ENCODE data around the gene PPP1R12C.

The PPP1R12C gene

DNA sequence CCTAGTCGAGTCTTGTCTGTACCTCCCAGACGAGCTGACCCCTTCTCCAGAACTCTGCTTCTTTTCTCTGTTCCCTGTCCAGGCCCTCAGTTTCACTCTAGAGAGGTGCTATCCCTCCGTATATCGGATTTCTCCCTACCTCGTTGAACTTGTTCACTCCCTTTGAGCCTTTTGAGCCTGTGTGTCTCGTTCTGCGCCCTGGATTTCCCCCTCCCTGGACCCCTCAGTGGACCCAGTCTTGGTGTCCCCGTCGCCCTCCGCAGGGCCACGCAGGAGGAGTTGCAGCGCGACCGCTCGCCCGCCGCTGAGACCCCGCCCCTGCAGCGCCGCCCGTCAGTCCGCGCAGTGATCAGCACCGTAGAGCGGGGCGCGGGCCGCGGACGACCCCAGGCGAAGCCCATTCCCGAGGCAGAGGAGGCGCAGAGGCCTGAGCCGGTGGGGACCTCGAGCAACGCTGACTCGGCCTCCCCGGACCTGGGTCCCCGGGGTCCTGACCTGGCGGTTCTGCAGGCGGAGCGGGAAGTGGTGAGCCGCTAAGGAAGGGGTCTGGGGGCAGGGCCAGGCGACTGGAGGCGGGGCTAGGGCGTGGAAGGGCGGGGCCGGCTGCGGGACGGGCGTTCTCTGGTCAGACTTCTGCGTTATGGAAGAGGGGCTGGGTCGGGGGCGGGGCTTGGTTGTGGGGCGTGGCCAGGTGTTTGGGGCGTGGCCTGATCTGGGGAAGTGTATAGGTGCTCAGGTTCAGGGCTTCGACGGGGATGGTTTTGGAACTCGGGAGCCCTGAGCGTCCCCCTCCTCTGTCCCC lies 36.3 kb downstream of the PPP1R12C start (continued):
- TF ChIP-seq, protein P1, sequence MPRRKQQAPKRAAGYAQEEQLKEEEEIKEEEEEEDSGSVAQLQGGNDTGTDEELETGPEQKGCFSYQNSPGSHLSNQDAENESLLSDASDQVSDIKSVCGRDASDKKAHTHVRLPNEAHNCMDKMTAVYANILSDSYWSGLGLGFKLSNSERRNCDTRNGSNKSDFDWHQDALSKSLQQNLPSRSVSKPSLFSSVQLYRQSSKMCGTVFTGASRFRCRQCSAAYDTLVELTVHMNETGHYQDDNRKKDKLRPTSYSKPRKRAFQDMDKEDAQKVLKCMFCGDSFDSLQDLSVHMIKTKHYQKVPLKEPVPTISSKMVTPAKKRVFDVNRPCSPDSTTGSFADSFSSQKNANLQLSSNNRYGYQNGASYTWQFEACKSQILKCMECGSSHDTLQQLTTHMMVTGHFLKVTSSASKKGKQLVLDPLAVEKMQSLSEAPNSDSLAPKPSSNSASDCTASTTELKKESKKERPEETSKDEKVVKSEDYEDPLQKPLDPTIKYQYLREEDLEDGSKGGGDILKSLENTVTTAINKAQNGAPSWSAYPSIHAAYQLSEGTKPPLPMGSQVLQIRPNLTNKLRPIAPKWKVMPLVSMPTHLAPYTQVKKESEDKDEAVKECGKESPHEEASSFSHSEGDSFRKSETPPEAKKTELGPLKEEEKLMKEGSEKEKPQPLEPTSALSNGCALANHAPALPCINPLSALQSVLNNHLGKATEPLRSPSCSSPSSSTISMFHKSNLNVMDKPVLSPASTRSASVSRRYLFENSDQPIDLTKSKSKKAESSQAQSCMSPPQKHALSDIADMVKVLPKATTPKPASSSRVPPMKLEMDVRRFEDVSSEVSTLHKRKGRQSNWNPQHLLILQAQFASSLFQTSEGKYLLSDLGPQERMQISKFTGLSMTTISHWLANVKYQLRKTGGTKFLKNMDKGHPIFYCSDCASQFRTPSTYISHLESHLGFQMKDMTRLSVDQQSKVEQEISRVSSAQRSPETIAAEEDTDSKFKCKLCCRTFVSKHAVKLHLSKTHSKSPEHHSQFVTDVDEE (CRISPR knock-in tag; IDR thresholded peaks at IDR 0.05): no peak
- TF ChIP-seq TOX (CRISPR knock-in tag; IDR thresholded peaks at IDR 0.05; ENCODE audit: borderline replicate concordance): no peak

DNA sequence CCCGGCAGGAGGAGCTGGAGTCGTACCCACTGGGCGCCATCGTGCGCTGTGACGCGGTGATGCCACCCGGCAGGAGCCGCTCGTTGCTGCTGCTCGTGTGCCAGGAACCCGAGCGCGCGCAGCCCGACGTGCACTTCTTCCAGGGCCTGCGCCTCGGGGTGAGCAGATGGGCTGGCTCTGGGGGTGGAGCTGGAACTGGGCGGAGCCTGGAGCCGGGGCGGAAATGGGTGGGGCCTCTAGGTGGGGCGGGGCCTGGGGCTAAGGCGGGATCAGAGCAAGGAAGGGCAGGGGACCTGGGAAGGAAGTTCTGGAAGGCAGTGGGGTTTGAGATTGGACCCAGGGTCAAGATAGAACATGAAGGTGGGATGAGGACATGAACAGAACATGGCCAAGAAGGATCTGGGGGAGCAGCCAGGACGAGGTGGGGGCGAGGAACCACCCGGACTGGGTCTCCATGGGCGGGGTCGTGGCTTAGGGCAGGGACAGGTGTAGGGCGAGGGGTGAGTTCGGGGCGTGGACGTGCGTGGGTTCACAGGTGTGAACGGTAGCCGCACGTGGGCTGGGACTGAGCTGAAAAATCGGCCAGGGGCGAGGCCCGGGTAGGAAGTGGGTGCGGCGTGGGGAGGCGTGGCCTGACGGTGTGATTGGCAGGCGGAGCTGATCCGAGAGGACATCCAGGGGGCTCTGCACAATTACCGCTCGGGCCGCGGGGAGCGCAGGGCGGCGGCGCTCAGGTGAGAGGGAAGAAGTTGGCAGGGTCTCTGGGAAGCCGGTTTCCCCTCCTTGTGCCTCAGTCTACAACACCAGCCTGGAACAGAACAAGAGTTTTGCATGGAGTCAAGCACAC lies 37.1 kb downstream of the PPP1R12C start:
- peak; percentile 83 for ATAC-seq
- TF ChIP-seq SNAI2 (CRISPR knock-in tag; IDR thresholded peaks at IDR 0.05): no peak
- no peak for TF ChIP-seq ZFP30 (CRISPR knock-in tag; IDR thresholded peaks at IDR 0.05)
- no peak for TF ChIP-seq ISL1 (CRISPR knock-in tag; IDR thresholded peaks at IDR 0.05)
- TF ChIP-seq ZC3H10 (CRISPR knock-in tag; IDR thresholded peaks at IDR 0.05): no peak
- TF ChIP-seq OSR1 (CRISPR knock-in tag; IDR thresholded peaks at IDR 0.05): no peak
- TF ChIP-seq CSDC2 (CRISPR knock-in tag; IDR thresholded peaks at IDR 0.05): no peak
- no peak for TF ChIP-seq PPARA (CRISPR knock-in tag; IDR thresholded peaks at IDR 0.05; ENCODE audit: borderline replicate concordance)
- TF ChIP-seq TOX (CRISPR knock-in tag; IDR thresholded peaks at IDR 0.05; ENCODE audit: borderline replicate concordance): no peak
- no peak for TF ChIP-seq ARNTL (CRISPR knock-in tag; IDR thresholded peaks at IDR 0.05; ENCODE audit: borderline replicate concordance, low read depth)
- no peak for TF ChIP-seq ZNF70 (CRISPR knock-in tag; IDR thresholded peaks at IDR 0.05)
- TF ChIP-seq GLIS3 (CRISPR knock-in tag; IDR thresholded peaks at IDR 0.05): no peak
- TF ChIP-seq, protein P2, sequence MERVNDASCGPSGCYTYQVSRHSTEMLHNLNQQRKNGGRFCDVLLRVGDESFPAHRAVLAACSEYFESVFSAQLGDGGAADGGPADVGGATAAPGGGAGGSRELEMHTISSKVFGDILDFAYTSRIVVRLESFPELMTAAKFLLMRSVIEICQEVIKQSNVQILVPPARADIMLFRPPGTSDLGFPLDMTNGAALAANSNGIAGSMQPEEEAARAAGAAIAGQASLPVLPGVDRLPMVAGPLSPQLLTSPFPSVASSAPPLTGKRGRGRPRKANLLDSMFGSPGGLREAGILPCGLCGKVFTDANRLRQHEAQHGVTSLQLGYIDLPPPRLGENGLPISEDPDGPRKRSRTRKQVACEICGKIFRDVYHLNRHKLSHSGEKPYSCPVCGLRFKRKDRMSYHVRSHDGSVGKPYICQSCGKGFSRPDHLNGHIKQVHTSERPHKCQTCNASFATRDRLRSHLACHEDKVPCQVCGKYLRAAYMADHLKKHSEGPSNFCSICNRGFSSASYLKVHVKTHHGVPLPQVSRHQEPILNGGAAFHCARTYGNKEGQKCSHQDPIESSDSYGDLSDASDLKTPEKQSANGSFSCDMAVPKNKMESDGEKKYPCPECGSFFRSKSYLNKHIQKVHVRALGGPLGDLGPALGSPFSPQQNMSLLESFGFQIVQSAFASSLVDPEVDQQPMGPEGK (CRISPR knock-in tag; IDR thresholded peaks at IDR 0.05; ENCODE audit: borderline replicate concordance): no peak
- no peak for TF ChIP-seq TCF4 (CRISPR knock-in tag; IDR thresholded peaks at IDR 0.05; ENCODE audit: borderline replicate concordance)

DNA sequence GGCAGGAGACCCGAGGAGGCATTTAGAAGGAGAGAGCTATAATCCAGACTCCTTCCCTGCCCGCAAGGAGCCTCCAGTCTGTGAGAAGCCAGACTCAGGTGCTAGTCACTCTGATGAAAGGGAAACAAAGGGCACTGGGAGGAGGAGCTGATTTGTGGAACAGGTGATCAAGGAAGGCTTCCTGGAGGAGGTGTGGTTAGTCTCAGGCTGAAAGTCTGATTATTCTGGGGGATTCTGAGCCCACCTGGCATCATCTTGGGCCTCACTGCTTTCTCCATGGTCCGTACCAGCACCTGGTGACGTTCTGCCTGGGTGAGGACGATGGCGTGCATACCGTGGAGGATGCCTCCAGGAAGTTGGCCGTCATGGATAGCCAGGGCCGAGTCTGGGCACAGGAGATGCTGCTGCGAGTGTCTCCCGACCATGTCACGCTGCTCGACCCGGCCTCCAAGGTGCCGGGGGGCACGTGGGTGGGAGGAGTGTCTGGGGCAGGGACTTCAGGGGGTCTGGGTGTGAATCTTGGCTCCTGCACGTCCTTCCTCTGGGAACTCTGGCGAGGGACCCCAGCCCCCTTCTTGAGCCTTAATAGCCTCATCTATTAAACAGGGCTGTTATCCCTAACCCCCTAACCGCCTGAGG lies 37.9 kb downstream of the PPP1R12C start:
- no peak for ATAC-seq
- TF ChIP-seq, protein P3, sequence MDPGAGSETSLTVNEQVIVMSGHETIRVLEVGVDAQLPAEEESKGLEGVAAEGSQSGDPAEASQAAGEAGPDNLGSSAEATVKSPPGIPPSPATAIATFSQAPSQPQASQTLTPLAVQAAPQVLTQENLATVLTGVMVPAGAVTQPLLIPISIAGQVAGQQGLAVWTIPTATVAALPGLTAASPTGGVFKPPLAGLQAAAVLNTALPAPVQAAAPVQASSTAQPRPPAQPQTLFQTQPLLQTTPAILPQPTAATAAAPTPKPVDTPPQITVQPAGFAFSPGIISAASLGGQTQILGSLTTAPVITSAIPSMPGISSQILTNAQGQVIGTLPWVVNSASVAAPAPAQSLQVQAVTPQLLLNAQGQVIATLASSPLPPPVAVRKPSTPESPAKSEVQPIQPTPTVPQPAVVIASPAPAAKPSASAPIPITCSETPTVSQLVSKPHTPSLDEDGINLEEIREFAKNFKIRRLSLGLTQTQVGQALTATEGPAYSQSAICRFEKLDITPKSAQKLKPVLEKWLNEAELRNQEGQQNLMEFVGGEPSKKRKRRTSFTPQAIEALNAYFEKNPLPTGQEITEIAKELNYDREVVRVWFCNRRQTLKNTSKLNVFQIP (CRISPR knock-in tag; IDR thresholded peaks at IDR 0.05; ENCODE audit: borderline replicate concordance, low read depth): no peak
- TF ChIP-seq TOX (CRISPR knock-in tag; IDR thresholded peaks at IDR 0.05; ENCODE audit: borderline replicate concordance): no peak
- TF ChIP-seq BACH2 (CRISPR knock-in tag; IDR thresholded peaks at IDR 0.05; ENCODE audit: borderline replicate concordance): no peak
- no peak for TF ChIP-seq OSR1 (CRISPR knock-in tag; IDR thresholded peaks at IDR 0.05)
- no peak for TF ChIP-seq CSDC2 (CRISPR knock-in tag; IDR thresholded peaks at IDR 0.05)
- TF ChIP-seq SNAI2 (CRISPR knock-in tag; IDR thresholded peaks at IDR 0.05): no peak
- no peak for TF ChIP-seq ZNF70 (CRISPR knock-in tag; IDR thresholded peaks at IDR 0.05)
- TF ChIP-seq ESRRG (CRISPR knock-in tag; IDR thresholded peaks at IDR 0.05): no peak
- TF ChIP-seq ZFP3 (CRISPR knock-in tag; IDR thresholded peaks at IDR 0.05): no peak
- no peak for TF ChIP-seq RARB (CRISPR knock-in tag; IDR thresholded peaks at IDR 0.05)
- TF ChIP-seq GLIS3 (CRISPR knock-in tag; IDR thresholded peaks at IDR 0.05): no peak
- no peak for TF ChIP-seq ZFP30 (CRISPR knock-in tag; IDR thresholded peaks at IDR 0.05)
- TF ChIP-seq, protein P4, sequence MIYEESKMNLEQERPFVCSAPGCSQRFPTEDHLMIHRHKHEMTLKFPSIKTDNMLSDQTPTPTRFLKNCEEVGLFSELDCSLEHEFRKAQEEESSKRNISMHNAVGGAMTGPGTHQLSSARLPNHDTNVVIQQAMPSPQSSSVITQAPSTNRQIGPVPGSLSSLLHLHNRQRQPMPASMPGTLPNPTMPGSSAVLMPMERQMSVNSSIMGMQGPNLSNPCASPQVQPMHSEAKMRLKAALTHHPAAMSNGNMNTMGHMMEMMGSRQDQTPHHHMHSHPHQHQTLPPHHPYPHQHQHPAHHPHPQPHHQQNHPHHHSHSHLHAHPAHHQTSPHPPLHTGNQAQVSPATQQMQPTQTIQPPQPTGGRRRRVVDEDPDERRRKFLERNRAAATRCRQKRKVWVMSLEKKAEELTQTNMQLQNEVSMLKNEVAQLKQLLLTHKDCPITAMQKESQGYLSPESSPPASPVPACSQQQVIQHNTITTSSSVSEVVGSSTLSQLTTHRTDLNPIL (CRISPR knock-in tag; IDR thresholded peaks at IDR 0.05; ENCODE audit: low read depth): no peak
- no peak for TF ChIP-seq ISL1 (CRISPR knock-in tag; IDR thresholded peaks at IDR 0.05)
- TF ChIP-seq PPARA (CRISPR knock-in tag; IDR thresholded peaks at IDR 0.05; ENCODE audit: borderline replicate concordance): no peak
- TF ChIP-seq, protein P1 (CRISPR knock-in tag; IDR thresholded peaks at IDR 0.05): no peak
